Measurements from ENCODE around the gene GPR153.
A peak's percentile ranks its signal among the peaks of the same experiment; 100 is the strongest.

The GPR153 gene

DNA sequence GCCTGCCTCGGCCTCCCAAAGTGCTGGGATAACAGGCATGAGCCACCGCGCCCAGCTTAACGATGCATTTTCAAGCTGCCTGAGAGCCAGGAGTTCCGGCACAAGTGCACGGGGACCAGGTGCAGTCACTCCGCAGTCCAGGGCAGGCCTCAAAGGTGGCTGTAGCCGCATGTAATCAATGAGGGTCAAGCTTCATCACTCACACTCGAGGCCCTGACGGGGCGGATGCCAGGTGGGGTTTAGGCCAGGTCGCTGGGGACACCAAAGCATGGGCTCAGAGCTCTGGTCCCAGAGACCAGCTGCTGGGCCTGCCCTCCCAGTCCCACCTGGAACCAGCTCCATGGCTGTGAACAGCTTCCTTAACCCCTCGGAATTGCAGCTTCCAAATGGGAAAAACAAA is 26.1 kb upstream of the GPR153 start:
- DNase-seq (ENCODE audit: low spot score) = no peak

DNA sequence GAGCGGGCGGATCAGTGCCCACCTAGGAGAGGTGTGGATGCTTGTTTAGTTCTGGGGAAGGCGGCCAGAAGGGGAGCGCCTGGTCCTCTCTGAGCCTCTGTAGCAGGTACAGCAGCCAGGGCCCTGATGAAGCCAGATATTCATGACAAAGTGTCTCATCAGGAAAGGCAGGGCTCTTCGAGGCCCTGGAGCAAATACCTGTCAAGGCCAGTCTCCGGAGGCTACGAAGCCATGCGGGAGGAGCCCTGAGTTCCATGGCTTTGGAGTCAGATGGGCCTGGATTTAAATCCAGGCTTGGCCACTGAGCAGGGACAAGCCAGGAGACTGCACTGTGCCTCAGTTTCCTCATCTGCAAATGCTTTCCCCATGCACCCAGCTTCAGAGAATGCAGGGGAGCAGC is 25.4 kb upstream of the GPR153 start:
- no peak for DNase-seq (ENCODE audit: low spot score)

- peak; percentile 78 for DNase-seq (ENCODE audit: low spot score)
Observed at GRCh38 chr1:6285336-6285735, 24.4 kb upstream of the GPR153 start.

GRCh38 chr1:6282577-6283270 is 21.8 kb upstream of the GPR153 start:
- no peak for DNase-seq (ENCODE audit: low spot score)

DNA sequence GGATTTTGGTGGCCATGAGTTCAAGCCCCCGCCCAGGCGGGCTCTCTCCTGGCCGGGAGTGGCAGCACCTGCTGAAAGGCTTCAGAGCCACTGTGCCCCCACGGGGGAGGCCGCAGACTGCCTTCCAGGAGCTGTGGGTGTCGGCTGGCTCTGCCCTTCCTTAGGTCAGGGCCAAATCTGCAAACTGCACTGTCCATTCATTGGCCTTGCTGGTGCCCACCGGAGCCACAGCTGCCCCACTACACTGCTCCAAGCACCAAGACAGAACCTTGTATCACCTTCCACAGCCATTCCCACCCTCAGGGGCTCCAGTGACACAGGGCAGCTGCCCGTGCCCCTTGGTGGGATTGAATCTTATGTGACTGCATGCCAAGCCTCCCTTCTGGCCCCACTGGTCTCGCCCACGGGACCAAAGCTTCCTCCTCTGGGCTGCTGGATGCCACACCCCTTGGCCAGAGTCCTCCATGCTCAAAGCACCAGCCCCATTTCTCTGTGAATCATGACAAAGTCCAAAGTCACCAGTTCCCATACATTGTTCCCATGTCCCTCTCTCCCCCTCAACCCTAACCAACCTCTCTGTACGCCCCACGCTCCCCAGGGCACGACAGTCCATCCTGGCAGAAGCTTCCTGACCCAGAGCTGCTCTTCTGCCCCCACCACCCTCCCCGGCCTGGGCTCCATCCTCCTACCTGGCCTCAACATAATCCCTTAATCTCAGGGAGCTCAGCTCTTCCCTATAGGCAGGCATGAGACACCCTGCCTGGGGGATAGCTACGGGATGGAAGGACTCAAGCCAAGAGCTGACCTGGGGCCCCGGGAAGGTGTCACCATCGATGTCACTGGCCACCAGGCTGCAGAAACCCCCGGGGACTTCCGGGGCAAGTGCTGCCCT is 20.9 kb upstream of the GPR153 start:
- no peak for DNase-seq (ENCODE audit: low spot score)

GRCh38 chr1:6280761-6281451 is 20.0 kb upstream of the GPR153 start:
- no peak for DNase-seq (ENCODE audit: low spot score)

DNA sequence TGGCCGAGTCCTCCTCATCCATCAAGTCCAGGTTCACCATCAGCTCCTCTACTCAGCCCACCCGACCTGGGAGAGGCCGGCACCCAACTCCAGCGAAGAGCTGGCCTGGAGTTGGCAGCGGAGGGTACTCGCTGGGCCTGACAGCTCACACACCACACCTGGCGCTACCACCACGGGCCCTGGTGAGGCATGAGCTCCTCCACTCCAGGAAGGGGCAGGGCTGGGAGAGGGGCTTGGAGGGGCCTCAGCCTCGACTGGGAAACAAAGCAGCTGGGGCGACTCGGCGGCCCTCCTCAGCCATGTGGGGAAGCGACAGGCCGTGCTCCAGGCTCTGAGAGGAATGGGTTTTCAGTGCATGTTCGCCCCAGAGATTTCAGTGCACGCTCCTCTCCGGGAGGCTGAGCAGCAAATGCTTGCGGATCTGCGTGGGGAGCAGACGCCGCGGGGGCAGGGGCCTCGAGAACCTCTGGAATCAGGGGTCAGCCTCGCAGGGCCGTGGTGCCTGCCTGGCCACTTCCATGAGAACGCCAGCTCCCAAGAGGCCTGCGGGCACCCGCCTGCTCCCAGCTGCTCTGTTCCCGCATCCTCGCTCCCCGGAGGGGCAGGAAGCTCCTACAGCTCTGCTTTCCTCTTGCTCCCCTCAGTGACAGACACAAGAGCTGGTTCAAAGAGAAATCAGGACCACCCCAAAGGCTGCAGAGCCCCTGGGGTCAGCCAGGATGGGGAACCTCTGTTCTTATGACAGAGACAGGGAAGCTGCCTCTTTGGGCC is 18.9 kb upstream of the GPR153 start:
- no peak for DNase-seq (ENCODE audit: low spot score)

DNA sequence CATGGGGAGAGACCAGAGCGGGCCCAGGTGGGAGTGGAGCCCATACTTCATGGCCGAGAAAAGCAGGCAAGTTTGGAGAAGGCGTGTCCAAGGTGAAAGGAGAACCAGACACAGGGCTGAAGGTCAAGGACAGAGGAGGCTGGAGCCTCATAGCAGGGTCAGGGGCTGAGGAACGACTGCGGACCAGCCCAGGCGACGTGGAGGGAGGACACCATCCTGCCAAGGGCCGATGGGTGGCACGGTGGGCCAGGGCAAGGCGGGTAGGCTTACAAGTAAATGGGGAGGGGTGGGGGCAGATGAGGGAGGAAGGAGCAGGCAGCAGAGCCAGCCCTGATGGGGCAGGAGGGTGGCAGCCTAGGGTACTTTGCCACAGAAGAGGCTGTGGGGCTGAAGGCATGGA is 18.2 kb upstream of the GPR153 start:
- no peak for DNase-seq (ENCODE audit: low spot score)

DNA sequence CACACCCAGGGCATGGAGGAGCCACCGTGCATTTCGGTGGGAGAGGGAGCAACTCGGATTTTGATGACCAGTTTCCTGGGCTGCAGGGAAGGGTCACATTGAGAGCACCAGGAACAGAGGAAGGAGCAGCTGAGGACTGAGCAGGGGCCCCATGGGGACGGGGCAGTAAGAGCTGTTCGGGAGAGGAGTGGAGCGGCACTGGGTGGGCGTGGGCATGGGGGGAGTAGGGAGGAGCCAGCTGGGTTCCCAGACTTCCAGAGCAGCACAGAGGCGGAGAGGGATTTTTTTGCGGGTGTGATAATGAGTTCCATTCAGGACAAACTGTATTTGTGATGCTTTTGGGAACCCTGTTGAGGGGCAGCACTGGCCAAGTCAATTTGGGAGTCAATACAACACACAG is 17.4 kb upstream of the GPR153 start:
- no peak for DNase-seq (ENCODE audit: low spot score)

DNA sequence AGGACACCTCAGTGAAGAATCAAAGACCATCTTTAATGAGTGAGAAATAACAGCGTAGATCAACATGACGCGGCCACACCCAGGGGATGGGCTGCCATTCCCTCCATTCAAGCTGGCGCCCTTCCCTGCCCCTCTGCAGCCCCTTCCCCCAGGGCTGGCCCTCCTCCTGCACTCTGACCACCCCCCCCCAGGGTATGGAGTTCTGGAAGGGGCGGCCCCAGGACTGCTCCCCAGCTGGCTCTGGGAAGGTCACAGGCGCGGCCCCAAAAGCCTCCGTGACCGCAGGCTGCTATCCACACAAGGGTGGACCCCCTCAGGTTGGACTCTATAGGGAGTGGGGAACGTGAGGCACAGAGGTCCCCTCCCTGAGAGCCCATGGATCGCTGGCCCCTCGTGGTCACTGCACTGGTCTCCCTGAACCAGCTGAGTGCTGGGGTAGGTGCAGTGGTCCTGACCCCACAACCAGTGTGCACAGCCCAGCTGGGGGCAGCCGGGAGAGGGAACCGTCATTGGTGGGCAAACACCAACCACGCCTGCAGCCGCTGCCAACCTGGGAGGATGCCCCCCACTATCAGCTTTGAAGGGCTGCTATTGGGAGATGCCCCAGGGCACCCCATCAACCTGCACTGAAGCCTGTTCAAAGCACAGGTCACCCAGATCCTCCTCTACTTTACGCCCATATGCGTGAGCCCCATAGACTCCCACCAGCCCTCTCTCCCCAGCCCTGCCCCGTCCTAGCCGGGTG is 16.1 kb upstream of the GPR153 start:
- DNase-seq (ENCODE audit: low spot score) = no peak

- DNase-seq (ENCODE audit: low spot score) = no peak
Observed at GRCh38 chr1:6275826-6276782, 15.2 kb upstream of the GPR153 start.

GRCh38 chr1:6274622-6275139 is 13.8 kb upstream of the GPR153 start:
- DNase-seq (ENCODE audit: low spot score) = no peak

GRCh38 chr1:6274102-6274501 is 13.2 kb upstream of the GPR153 start:
- no peak for DNase-seq (ENCODE audit: low spot score)

DNA sequence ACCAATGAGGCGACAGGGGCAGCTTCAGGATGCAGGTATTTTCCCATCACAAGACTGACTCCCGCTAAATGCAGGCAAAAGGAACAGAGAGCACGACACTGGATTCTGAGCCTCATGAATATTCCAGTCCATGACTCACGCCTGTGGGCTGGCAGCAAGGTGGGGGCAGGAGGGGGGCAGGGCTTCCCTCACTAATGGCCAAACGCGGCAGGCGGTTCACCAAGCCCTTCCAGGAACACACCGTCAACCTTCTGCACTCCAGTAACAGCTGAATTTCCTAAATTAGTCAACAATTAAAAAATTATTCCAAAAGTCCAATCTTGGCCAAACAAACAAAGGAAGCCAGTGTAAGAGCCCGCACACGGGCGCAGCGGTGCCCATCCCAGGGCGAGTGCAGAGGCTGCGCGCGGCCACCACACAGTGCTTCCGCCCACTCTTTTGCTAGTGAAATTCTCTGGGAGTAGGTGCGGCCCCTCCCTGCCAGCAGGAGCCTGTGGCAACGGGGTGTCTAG is 12.5 kb upstream of the GPR153 start:
- DNase-seq (ENCODE audit: low spot score) = peak; percentile 56

- no peak for DNase-seq (ENCODE audit: low spot score)
Observed at GRCh38 chr1:6272868-6273267, 12.0 kb upstream of the GPR153 start.

- DNase-seq (ENCODE audit: low spot score) = no peak
Observed at GRCh38 chr1:6272452-6272851, 11.6 kb upstream of the GPR153 start.

- DNase-seq (ENCODE audit: low spot score) = no peak
Observed at GRCh38 chr1:6271554-6271953, 10.7 kb upstream of the GPR153 start.

DNA sequence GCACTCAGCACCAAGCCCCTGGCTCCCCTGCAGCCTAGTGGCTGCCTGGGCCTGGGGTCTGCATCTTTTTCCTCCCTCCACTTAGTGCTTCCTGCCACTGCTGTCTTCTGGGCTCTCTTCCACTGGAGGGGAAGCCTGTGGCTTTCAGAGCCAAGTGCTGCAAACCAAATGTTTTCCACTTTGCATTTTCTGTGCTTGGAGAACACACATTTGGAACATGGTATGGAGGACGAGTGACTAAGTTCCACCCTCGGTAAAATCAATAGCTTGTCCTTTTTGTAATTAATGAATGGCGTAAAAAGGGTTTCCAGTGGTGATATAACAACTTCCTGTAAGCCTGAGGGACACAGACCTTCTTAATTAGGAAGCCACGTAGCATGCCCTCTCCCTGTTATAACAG is 10.1 kb upstream of the GPR153 start:
- DNase-seq (ENCODE audit: low spot score) = no peak

GRCh38 chr1:6270401-6270800 is 9.5 kb upstream of the GPR153 start:
- DNase-seq (ENCODE audit: low spot score) = no peak

Data from cerebellar cortex (tissue), 1 donor.